GM19468 (cell line): ENCODE measurements around the gene TSNAX.

Source experiments
- ATAC-seq: cut with Tn5 transposase; IDR thresholded peaks from one replicate; pipeline ENCODE4 v1.9.1; 2021; ENCODE audit warnings: mild to moderate bottlenecking, moderate library complexity, moderate number of reproducible peaks; ENCODE audit not compliant: unreplicated experiment; ENCODE audit errors: extremely low read depth

TSNAX gene

DNA sequence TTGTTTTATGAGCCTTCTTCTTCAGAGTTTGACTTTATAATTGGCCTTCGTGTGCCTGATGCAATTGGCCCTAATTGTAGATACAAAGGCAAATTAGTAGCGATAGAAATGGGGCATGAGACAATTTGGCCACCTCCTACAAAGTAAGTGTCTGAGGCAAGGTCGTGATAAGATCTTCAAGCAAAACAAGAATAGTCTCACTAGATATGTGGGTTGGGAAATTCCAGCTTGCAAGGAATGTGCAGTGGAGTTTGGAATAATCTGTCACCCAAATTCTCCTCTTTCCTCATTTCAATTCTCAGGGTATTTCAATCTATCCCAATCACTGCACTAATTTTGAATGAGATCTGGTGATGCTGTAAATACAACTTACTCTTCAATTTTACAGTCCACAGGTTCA is 11.4 kb upstream of the TSNAX start:
- ATAC-seq: no peak

DNA sequence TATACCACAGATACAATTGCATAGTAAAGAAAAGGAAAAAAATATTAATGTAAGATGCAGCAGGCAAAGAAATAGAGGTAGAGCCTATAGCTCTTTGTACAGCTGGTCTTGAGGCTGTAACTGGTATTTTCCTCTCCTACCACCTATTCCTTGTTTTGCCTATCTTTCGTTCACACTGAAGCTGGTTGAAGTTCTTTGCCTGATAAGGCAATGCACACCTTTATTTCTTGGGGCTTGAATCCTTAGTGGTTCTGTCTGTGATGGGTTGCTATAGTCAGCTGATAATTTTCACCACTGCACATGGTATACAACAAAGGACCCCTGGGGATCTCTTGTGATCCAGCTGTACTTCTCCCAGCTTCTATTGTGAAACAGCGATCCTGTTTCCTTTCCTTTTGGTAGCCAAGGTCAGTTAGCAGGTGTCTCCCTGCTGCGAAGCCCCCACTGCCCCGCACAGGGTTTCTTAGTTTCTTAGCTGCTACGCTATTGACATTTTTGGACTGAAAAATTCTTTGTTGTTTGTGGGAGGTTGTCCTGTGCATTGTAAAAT is 9.9 kb upstream of the TSNAX start:
- no peak for ATAC-seq

DNA sequence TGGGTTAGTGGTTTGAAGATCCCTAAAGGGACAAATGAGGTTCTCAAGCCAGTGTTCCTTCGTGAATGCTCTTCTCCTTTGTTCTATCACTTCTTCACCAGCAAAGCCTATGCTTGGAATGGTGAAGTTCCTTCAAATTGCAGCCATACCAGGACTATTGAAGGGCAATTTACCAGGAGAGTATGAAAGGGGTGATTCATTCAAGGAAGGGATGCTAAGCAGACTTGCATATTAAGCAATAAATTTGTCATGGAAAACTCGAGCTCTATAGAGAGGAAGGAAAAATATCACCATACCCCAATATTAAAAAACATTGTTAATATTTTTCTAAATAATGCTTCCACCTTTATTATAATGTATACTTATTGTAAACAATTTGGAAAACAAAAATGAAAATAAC is 9.3 kb upstream of the TSNAX start:
- no peak for ATAC-seq

DNA sequence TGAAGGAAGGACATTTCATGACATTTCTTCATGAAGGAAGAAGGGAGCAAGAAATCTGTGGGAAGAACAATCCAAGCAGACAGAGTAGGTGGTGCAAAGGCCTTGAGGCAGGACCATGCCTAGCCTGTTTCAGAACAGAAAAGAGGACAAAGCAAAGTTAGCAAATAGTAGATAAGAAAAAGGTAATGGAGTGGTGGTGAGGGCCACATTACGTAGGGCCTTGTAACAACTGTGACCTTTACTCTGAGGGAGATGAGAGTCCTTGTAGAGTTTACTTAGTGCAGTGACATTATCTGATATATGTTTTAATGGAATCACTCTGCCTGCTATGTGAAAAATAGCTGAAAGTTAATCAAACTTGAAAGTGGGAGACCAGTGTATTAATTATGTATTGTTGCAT is 6.4 kb upstream of the TSNAX start:
- no peak for ATAC-seq

DNA sequence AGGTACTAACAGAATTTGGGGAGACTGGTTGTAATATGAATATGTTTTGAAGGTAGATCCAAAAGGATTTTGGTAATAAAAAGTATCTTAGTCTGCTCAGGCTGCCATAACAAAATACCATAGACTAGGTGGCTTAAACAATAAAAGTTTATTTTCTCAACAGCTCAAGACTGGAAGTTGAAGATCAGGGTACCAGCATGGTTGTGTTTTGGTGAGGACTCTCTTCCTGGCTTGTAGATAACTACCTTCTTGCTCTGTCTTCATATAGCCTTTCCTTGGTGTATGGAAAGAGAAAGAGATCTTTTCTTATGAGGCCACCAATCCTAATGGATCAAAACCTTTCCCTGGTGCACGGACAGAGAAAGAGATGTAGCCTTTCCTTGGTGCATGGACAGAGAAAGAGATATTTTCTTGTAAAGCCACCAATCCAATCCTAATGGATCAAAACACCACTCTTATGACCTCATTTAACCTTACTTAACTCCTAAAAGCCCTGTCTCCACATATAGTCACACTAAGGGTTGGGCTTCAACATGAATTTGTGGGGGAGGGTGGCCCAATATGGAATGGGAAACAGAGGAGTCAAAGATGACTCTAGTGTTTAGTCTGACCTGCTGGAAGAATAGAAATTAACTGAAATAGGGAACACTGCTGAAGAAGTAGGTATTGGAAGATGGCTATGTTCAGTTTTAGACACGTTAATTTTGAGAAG is 5.4 kb upstream of the TSNAX start:
- ATAC-seq: no peak

DNA sequence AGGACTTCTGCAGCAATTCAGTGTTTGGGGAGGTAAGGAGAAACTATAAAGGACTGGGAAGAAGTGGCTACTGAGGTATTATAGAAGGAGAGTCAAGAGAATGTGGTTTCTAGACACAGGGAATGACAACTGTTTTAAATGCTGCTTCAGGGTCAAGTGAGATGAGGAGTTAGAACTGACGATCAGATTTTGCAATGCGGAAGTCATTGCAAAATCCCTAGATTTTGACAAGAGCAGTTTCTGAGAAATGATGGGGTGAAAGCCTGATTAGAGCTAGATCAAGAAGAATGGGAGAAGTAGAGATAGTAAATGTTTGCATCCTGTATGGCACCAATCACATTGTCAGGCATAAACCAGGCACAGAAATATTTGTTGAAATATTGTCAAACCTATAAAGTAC is 4.7 kb upstream of the TSNAX start:
- ATAC-seq: no peak

DNA sequence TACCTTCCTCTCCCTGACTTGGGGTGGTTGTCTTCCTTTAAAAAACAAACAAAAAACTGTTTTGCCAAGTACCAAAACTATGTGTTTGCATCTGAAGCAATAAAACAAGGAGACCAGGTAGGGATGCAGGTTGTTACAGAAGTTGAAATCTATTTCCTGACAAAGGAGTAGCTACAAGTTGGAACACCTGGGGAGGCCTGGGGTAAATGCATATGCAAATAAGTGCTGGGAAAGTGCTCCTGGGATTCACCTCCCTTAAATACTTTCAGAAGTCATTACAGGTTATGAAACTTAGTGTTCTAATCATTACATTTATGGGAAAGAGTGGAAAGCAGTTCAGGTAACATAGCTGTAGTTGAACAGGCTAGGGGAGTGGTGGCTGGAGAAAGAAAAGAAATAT is 1.9 kb upstream of the TSNAX start:
- no peak for ATAC-seq

DNA sequence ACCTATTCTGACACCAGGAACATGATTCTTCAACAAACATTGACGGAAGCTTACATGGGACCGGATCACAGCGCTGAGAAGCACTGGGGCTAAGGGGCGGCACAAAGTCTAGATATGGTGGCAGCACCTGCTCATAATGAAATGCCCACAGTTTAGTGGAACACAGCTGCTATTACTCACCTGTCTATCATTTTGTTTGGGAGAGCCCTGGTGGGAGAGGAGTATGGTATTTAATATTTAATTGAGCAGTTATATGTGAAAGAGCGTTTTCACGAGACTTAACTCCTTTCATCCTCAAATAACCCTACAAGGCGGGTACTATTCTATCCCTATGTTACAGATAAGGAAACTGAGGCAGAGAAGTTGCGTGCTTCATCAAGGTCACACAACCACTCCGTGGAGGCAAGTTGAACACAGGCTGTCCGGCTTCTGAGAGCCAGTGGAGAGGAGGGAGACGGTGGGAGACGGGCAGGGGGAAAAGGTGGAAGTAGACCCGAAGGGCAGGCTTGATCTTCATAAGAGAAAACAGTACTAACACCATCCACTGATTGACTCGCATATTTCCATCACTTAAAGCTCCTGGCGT is 790 bp upstream of the TSNAX start:
- no peak for ATAC-seq

DNA sequence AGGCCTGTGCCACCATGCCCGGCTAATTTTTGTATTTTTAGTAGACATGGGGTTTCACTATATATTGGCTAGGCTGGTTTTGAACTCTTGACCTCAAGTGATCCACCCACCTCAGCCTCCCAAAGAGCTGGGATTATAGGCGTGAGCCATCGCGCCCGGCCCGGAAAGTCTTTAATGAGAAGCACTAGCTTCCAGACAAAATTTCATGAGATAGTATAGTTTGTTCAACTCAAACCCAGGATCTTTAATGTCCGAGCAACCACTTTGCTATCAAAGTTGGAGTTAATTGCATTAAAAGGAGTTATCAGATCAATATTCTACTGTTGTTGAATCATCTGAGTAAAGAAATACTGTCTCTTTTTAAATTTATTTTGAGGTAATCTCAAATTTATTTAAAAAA is 4.8 kb downstream of the TSNAX start:
- no peak for ATAC-seq

DNA sequence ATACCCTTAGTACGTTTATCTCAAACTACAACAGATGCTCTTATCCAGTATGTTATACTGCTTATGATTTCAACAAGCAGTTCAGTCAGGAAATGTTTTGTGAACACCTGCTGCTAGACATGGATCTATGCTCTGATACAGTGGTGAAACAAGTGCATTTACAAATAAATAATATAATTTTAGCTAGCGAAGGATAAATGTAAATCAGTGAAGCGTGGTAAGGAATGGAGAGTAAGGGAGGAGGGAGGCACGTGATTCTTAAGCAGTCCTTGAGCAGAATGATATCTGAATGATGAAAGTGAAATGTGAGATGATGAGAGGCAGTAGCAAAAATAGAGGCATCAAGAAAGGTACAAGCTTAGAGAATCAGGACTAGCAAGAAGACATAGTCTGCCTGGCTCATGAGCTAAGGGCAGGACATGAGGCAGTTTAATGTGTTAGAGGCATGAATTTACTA is 6.3 kb downstream of the TSNAX start:
- no peak for ATAC-seq

DNA sequence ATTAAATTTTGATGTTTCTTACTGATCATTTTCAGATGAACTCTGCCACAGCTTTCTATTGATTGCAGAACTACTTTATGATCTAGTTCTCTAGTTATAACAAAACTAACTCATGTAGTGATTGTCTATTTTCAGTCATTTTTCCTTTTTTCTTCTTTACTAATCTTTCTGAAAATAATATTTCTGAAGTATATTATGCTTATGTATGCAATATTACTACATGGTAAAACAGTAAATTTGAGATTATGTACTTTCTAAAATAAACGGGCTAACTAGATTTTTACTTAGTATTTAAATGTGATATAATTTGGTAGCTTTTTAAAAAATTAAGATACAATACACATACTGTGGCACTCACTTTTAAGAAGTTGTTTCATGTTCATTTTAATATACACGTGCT is 7.6 kb downstream of the TSNAX start:
- ATAC-seq: no peak

DNA sequence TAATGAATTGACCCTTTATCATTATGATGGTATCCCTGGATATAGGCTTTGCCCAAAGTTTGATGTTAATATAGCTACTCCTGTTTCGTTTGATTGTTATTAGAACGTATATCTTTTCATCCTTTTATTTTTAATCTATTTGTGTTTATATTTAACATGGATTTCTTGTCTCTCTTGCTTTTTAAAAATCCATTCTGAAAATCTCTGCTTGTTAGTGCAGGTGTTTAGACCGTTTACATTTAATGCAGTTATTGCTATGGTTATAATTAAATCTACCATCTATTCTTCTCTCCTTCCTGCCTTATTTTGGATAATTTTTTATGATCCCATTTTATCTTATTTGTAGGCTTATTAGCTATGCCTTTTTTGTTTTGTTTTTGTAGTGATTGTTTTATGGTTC is 12.4 kb downstream of the TSNAX start:
- no peak for ATAC-seq

DNA sequence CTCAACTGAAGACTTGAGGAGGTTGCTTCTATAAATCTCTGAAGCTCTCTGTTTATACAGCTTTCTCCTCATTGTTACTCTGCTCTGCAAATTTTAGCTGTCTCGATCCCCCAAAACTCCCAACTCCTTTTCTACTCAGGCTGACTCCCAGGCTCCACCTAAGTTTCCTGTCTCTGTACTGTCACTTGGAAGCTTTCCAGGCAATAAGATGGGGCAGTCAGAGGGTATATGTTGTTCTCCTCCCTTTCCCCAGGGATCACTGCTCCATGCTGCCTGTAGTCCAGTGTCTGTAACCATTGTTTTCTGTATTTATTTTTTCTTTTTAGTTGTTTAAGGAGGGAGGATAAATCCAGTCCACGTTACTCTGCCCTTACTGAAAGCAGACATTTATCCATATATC is 13.4 kb downstream of the TSNAX start:
- no peak for ATAC-seq

DNA sequence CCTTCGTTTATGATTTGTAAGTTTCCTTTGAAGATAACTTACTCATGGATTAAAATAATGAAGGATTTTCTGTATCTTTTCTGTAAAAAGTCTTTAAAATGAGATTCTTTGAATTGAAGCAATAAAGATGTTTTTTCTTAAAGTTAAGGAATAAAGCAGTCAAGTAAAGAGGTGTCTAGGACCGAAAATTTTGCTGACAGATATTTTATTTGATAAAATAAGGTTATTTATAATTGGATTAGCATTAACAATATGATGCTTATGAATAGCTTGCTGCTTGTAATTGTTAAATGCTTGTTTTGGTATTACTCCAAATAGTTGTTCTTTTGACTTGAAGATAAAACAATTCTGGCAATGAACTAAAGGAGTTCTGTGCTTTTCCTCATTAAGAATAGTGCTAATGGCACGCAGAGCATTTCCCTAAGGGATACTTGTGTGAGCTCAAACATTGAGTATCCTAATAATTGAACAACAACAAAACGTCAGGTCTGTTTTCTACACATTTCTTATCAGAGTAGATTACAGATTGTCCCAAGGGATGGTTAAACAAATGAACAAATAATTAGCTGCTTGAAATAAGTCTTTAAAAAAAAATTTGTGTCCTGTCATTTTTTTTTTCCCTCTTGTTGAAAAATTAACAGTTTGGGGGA is 16.6 kb downstream of the TSNAX start:
- ATAC-seq: no peak

DNA sequence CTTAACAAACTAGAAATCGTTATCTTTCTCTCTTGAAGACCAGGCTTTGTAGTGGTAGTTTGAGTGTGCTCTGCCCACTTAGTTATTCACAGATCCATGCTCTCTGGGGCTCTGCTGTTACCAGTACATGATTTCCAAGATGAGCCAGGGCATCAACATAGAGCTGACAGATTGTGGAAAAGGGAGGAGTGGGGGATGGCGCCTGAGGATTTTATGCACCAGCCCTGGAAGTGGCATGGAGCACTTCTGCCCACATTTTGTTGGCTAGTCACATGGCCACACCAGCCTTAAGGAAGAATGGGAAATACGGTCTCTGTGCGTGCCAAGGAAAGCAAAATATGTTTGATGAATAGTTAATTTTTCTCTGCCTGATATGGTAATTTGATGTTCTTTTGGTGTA is 18.2 kb downstream of the TSNAX start:
- ATAC-seq: no peak

DNA sequence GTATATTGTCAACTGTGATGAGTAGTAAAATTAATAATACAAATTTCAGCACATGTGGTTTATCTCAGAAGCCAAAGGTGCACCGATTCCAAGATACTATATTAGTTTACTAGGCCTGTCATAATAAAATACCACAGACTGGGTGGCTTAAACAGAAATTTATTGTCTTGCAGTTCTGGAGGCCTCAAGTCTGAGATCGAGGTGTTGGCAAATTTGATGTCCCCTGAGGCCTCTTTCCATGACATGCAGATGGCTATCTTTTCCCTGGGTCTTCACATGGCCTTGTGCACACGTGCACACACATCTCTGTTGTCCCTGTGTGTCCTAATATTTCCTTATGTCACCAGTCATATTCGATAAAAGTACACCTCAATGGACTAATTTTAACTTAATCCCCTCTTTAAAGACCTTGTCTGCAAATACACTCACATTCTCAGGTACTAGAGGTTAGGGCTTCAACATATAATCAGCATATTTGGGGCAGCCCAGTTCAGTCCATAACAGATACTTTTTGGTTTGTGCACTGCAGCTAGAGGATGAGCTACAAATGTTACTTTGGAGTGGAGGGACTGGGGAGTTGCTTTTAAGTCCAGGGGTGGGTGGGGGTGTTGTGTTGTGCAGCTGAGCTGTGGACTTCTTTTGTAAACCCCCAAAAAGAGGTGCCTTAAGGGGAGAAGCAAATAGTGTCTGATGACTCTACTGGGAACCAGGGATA is 21.4 kb downstream of the TSNAX start:
- no peak for ATAC-seq

DNA sequence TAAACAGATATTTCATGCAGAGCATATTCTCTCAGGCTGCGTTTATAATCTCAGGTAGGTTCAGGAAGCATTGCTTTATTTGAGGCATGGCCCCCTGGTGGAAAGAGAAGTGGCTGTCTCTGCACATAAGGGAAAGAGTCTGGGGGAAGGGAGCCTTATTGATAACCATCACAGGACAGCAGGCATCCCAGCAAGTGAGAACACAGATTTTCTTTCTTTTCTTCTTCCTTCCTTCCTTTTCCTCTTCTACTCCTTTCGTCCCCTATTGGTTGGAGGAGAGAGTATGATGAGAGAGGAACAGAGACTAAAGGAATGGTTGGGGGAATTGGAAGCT is 21.9 kb downstream of the TSNAX start:
- no peak for ATAC-seq

DNA sequence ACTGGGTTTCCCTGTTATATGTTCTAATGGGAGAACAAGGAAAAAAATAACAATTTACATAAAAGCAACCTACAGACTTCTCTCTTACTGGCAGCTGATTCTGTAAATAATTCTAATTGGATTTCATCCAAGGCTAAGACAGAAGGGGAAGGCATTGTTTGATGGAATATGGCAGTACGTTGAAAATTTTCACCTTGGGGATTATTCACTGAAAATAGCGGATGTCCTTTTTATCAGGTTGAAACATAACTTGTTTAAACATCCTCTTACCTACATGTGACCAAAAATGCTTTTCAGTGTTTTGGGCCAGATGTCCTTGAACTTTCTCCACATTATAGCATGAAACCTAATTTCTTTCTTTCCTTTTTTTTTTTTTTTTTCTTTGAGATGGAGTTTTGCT is 24.9 kb downstream of the TSNAX start:
- ATAC-seq: no peak

DNA sequence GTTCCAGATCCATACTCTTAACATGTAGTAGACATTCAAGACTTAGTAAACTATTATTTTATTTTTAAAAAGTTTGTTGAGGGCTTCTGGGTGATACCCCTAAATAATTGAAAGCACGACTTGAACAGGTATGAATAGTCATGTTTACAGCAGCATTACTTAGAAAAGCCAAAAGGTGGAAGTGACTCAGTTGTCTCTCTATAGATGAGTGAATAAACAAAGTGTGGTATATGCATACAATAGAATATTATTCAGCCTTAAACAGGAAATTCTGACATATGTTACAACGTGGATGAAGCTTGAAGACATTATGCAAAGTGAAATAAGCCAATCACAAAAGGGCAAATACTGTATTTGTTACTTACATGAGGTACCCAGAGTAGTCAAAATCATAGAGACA is 26.5 kb downstream of the TSNAX start:
- no peak for ATAC-seq

DNA sequence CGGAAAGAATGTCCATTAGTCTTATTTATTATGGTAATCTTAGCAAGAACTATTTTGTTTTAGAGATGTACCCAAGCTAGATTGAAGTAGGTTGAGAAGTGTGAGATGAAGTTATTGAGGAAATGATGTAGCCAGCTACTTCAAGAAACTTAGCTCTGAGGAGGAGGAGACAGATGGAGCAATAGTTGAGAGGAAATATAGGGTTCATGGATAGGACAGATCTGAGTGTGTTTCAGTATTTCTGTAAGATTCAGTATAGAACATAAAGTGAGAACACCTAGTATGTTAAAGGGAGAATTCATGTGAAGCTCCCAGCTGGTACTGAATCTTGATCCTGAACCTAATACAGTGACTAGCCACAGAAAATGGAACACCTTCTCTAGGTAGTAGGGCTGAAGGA is 28.9 kb downstream of the TSNAX start:
- no peak for ATAC-seq
